Mammary epithelial cell (primary cell): ENCODE results near the gene FHIT.
"Not testable (repeated sequence)": the region's sequence is repeated elsewhere in the genome, so short reads cannot be mapped to it uniquely, and the experiment has no call there.

Source experiments
- EZH2 ChIP-seq: IDR thresholded peaks from 2 replicates; pipeline ENCODE4 v1.6.1; 2012; ENCODE audit warnings: low read length, inconsistent platforms, borderline replicate concordance
- TF ChIP-seq, protein P1 (sequence below), 2 donors: IDR thresholded peaks in 1 of 2; conservative IDR thresholded peaks in 1 of 2; 2 replicates each; pipeline ENCODE4 v1.5.1; 2011 to 2012; ENCODE audit warnings: inconsistent platforms in 2 of 2, low read length in 2 of 2, mild to moderate bottlenecking in 2 of 2, control low read depth in 1 of 2, low read depth in 1 of 2; ENCODE audit not compliant: insufficient read depth in 1 of 2; ENCODE audit errors: extremely low read depth in 1 of 2

DNA sequence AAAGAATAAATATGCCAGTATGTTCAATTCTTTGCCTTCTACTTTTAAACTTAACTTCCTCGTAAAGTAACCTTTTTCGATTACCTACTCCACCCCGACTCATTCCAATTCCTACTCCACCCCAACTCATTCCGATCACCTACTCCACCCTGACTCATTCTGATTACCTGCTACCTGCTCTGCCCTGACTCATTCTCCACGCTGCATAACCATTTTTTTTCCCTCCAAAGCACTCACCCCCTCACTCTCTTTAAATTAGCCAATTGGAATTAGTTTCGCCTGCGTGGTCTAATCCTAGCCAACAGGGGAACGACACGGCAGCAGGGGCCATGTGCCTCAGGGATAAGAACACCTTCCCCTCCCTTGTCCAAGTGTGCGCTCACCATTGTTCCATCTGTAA lies 362.3 kb downstream of the FHIT start:
- TF ChIP-seq, protein P1, sequence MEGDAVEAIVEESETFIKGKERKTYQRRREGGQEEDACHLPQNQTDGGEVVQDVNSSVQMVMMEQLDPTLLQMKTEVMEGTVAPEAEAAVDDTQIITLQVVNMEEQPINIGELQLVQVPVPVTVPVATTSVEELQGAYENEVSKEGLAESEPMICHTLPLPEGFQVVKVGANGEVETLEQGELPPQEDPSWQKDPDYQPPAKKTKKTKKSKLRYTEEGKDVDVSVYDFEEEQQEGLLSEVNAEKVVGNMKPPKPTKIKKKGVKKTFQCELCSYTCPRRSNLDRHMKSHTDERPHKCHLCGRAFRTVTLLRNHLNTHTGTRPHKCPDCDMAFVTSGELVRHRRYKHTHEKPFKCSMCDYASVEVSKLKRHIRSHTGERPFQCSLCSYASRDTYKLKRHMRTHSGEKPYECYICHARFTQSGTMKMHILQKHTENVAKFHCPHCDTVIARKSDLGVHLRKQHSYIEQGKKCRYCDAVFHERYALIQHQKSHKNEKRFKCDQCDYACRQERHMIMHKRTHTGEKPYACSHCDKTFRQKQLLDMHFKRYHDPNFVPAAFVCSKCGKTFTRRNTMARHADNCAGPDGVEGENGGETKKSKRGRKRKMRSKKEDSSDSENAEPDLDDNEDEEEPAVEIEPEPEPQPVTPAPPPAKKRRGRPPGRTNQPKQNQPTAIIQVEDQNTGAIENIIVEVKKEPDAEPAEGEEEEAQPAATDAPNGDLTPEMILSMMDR (conservative IDR thresholded peaks at IDR 0.05 in 1 of 2, IDR thresholded peaks at IDR 0.05 in 1 of 2; ENCODE audit: extremely low read depth in 1 of 2, insufficient read depth in 1 of 2, low read depth in 1 of 2, low read length in 2 of 2), result not testable (repeated sequence)
- not testable (repeated sequence) for TF ChIP-seq EZH2
